Mucosa of rectum (tissue), 2 donors: ENCODE measurements around the gene PPP5C.

Source experiments
- H3K27ac ChIP-seq, 2 donors: one replicate each; pipeline ENCODE4 v1.7.0; 2013; ENCODE audit warnings: inconsistent platforms in 2 of 2, low read depth in 2 of 2, low read length in 2 of 2
- H3K27me3 ChIP-seq, 2 donors: one replicate each; pipeline ENCODE4 v1.7.0; 2013; ENCODE audit warnings: low read length in 2 of 2; ENCODE audit not compliant: control insufficient read depth in 2 of 2, insufficient read depth in 2 of 2
- H3K36me3 ChIP-seq, 2 donors: one replicate each; pipeline ENCODE4 v1.7.0; 2013; ENCODE audit warnings: low read length in 2 of 2; ENCODE audit not compliant: control insufficient read depth in 2 of 2, insufficient read depth in 2 of 2
- H3K4me1 ChIP-seq, 2 donors: one replicate each; pipeline ENCODE4 v1.7.0; 2013; ENCODE audit warnings: low read length in 2 of 2, mild to moderate bottlenecking in 1 of 2; ENCODE audit not compliant: control insufficient read depth in 2 of 2, insufficient read depth in 2 of 2
- H3K4me3 ChIP-seq, 2 donors: one replicate each; pipeline ENCODE4 v1.7.0; 2013; ENCODE audit warnings: low read length in 2 of 2
- H3K9ac ChIP-seq, 2 donors: one replicate each; pipeline ENCODE4 v1.7.0; 2013; ENCODE audit warnings: low read length in 2 of 2, low read depth in 1 of 2, mild to moderate bottlenecking in 1 of 2
- H3K9me3 ChIP-seq, 2 donors: one replicate each; pipeline ENCODE4 v1.7.0; 2013; ENCODE audit warnings: low read length in 2 of 2; ENCODE audit not compliant: control insufficient read depth in 2 of 2
- donor health status: healthy.
- donor health status: Normal muscosa, but diverticular disease.

The PPP5C gene

GRCh38 chr19:46346821-46347571, at the start of gene PPP5C:
Gene PPP5C, plus strand, starts transcription at chr19:46347087. Its CDS starts 10 bp downstream, at chr19:46347097.
- H3K9me3 ChIP-seq = no peaks in the 10 kb centered on the region
- no peaks in the 10 kb centered on the region for H3K36me3 ChIP-seq
- peak within 1 kb of the TSS; percentile 94 to 97 for H3K9ac ChIP-seq
- H3K27me3 ChIP-seq = no peaks in the 10 kb centered on the region
- peak within 1 kb of the TSS; percentile 87 to 97 for H3K4me3 ChIP-seq
- H3K27ac ChIP-seq = peak within 1 kb of the TSS; percentile 87 to 91
- peaks cover 37 to 45% of the 10 kb centered on the region in 2 donors for H3K4me1 ChIP-seq

- Histone ChIP-seq H3K27me3 (peaks cover 0 to 2% of the 10 kb centered on the region in 2 donors), H3K27ac (peak overlapping the region; percentile 87 to 93), H3K9me3 (no peaks in the 10 kb centered on the region), H3K4me3 (peak overlapping the region; percentile 58 to 62), H3K9ac (peak overlapping the region; percentile 68 to 77), H3K4me1 (peaks cover 31 to 51% of the 10 kb centered on the region in 2 donors), H3K36me3 (no peaks in the 10 kb centered on the region)
These were observed 49.0 kb upstream of the PPP5C start for GRCh38 chr19:46297700-46298478.

GRCh38 chr19:46298479-46299003, 48.3 kb upstream of the PPP5C start:
- Histone ChIP-seq H3K27ac (peak overlapping the region; percentile 87 to 93), H3K9ac (peak overlapping the region; percentile 68 to 77), H3K36me3 (no peaks in the 10 kb centered on the region), H3K4me3 (peak overlapping the region; percentile 58 to 62), H3K9me3 (no peaks in the 10 kb centered on the region), H3K27me3 (peaks cover 0 to 2% of the 10 kb centered on the region in 2 donors), H3K4me1 (peaks cover 35 to 57% of the 10 kb centered on the region in 2 donors)

GRCh38 chr19:46299004-46299509, 47.8 kb upstream of the PPP5C start:
- peaks cover 37 to 58% of the 10 kb centered on the region in 2 donors for H3K4me1 ChIP-seq
- peaks cover 0 to 2% of the 10 kb centered on the region in 2 donors for H3K27me3 ChIP-seq
- H3K9me3 ChIP-seq = no peaks in the 10 kb centered on the region
- peak overlapping the region in 1 of 2 donors; percentile 77 for H3K9ac ChIP-seq
- H3K36me3 ChIP-seq = no peaks in the 10 kb centered on the region
- peak overlapping the region; percentile 87 to 93 for H3K27ac ChIP-seq
- peak overlapping the region; percentile 58 to 62 for H3K4me3 ChIP-seq

- H3K4me3 ChIP-seq = peak overlapping the region in 1 of 2 donors; percentile 31
- peaks cover 37 to 58% of the 10 kb centered on the region in 2 donors for H3K4me1 ChIP-seq
- no peaks in the 10 kb centered on the region for H3K36me3 ChIP-seq
- H3K9ac ChIP-seq = peak overlapping the region; percentile 5 to 67
- peaks cover 0 to 2% of the 10 kb centered on the region in 2 donors for H3K27me3 ChIP-seq
- peak overlapping the region; percentile 87 to 93 for H3K27ac ChIP-seq
- H3K9me3 ChIP-seq = no peaks in the 10 kb centered on the region
These were observed 47.2 kb upstream of the PPP5C start for GRCh38 chr19:46299695-46300094.

- H3K4me3 ChIP-seq = peak overlapping the region in 1 of 2 donors; percentile 47
These were observed 43.6 kb upstream of the PPP5C start for GRCh38 chr19:46303322-46303690.

GRCh38 chr19:46303691-46304397, 43.0 kb upstream of the PPP5C start:
- H3K36me3 ChIP-seq = no peaks in the 10 kb centered on the region
- peaks cover 23 to 33% of the 10 kb centered on the region in 2 donors for H3K4me1 ChIP-seq
- H3K27me3 ChIP-seq = no peaks in the 10 kb centered on the region
- peak overlapping the region; percentile 13 to 47 for H3K4me3 ChIP-seq
- no peaks in the 10 kb centered on the region for H3K9me3 ChIP-seq
- H3K9ac ChIP-seq = peak overlapping the region; percentile 32 to 70
- peak overlapping the region in 1 of 2 donors; percentile 75 for H3K27ac ChIP-seq

More at GRCh38 chr19:46303322-46303690, 43.6 kb upstream of the PPP5C start:
- Histone ChIP-seq H3K9me3 (no peaks in the 10 kb centered on the region), H3K9ac (peak overlapping the region; percentile 32 to 70), H3K4me1 (peaks cover 28 to 35% of the 10 kb centered on the region in 2 donors), H3K36me3 (no peaks in the 10 kb centered on the region), H3K27ac (peak overlapping the region in 1 of 2 donors; percentile 75), H3K27me3 (no peaks in the 10 kb centered on the region)

GRCh38 chr19:46306501-46306900, 40.4 kb upstream of the PPP5C start:
- Histone ChIP-seq H3K9ac (no peak overlapping the region), H3K4me1 (peaks cover 6 to 11% of the 10 kb centered on the region in 2 donors), H3K27ac (no peak overlapping the region), H3K4me3 (no peak overlapping the region), H3K9me3 (no peaks in the 10 kb centered on the region), H3K27me3 (no peaks in the 10 kb centered on the region), H3K36me3 (no peaks in the 10 kb centered on the region)

GRCh38 chr19:46308510-46308909, 38.4 kb upstream of the PPP5C start:
- peaks cover 2 to 4% of the 10 kb centered on the region in 2 donors for H3K4me1 ChIP-seq
- no peaks in the 10 kb centered on the region for H3K36me3 ChIP-seq
- no peak overlapping the region for H3K27ac ChIP-seq
- no peaks in the 10 kb centered on the region for H3K9me3 ChIP-seq
- no peak overlapping the region for H3K4me3 ChIP-seq
- no peaks in the 10 kb centered on the region for H3K27me3 ChIP-seq
- no peak overlapping the region for H3K9ac ChIP-seq
